ENCODE data around the gene FAM20C.

Gene FAM20C

GRCh38 chr7:270351-270983 lies 78.1 kb downstream of the FAM20C start:
- Histone ChIP-seq H3K9ac (ENCODE audit: low read length in 5 of 5) (no peak overlapping the region), H3K4me1 (ENCODE audit: control insufficient read depth in 5 of 5, insufficient read depth in 5 of 5, low read length in 5 of 5) (no peaks in the 10 kb centered on the region), H3K27me3 (ENCODE audit: control insufficient read depth in 5 of 5, insufficient read depth in 4 of 5, low read length in 5 of 5) (peaks cover 2 to 6% (median 2%) of the 10 kb centered on the region in 5 donors), H3K27ac (ENCODE audit: low read depth, low read length) (no peak overlapping the region), H3K4me3 (ENCODE audit: low read depth in 1 of 5, low read length in 5 of 5) (no peak overlapping the region), H3K9me3 (ENCODE audit: control insufficient read depth in 5 of 5, low read length in 5 of 5) (peaks cover 0 to 17% (median 12%) of the 10 kb centered on the region in 5 donors), H3K36me3 (ENCODE audit: control insufficient read depth in 5 of 5, insufficient read depth in 5 of 5, low read length in 5 of 5) (no peaks in the 10 kb centered on the region)

GRCh38 chr7:271266-272107 lies 79.1 kb downstream of the FAM20C start:
- Histone ChIP-seq H3K9ac (ENCODE audit: low read length in 5 of 5) (no peak overlapping the region), H3K27me3 (ENCODE audit: control insufficient read depth in 5 of 5, insufficient read depth in 4 of 5, low read length in 5 of 5) (peaks cover 2 to 6% (median 4%) of the 10 kb centered on the region in 5 donors), H3K27ac (ENCODE audit: low read depth, low read length) (no peak overlapping the region), H3K4me3 (ENCODE audit: low read depth in 1 of 5, low read length in 5 of 5) (no peak overlapping the region), H3K4me1 (ENCODE audit: control insufficient read depth in 5 of 5, insufficient read depth in 5 of 5, low read length in 5 of 5) (no peaks in the 10 kb centered on the region), H3K36me3 (ENCODE audit: control insufficient read depth in 5 of 5, insufficient read depth in 5 of 5, low read length in 5 of 5) (no peaks in the 10 kb centered on the region), H3K9me3 (ENCODE audit: control insufficient read depth in 5 of 5, low read length in 5 of 5) (peaks cover 0 to 17% (median 13%) of the 10 kb centered on the region in 5 donors)

GRCh38 chr7:272108-272615 lies 79.8 kb downstream of the FAM20C start:
- Histone ChIP-seq H3K4me3 (ENCODE audit: low read depth in 1 of 5, low read length in 5 of 5) (no peak overlapping the region), H3K36me3 (ENCODE audit: control insufficient read depth in 5 of 5, insufficient read depth in 5 of 5, low read length in 5 of 5) (no peaks in the 10 kb centered on the region), H3K27ac (ENCODE audit: low read depth, low read length) (no peak overlapping the region), H3K9ac (ENCODE audit: low read length in 5 of 5) (no peak overlapping the region), H3K4me1 (ENCODE audit: control insufficient read depth in 5 of 5, insufficient read depth in 5 of 5, low read length in 5 of 5) (no peaks in the 10 kb centered on the region), H3K9me3 (ENCODE audit: control insufficient read depth in 5 of 5, low read length in 5 of 5) (peaks cover 0 to 20% (median 13%) of the 10 kb centered on the region in 5 donors), H3K27me3 (ENCODE audit: control insufficient read depth in 5 of 5, insufficient read depth in 4 of 5, low read length in 5 of 5) (peaks cover 2 to 7% (median 4%) of the 10 kb centered on the region in 5 donors)

- H3K27ac ChIP-seq (ENCODE audit: low read depth, low read length) = no peak overlapping the region
- no peaks in the 10 kb centered on the region for H3K4me1 ChIP-seq (ENCODE audit: control insufficient read depth in 5 of 5, insufficient read depth in 5 of 5, low read length in 5 of 5)
- H3K9me3 ChIP-seq (ENCODE audit: control insufficient read depth in 5 of 5, low read length in 5 of 5) = peaks cover 0 to 20% (median 13%) of the 10 kb centered on the region in 5 donors
- H3K36me3 ChIP-seq (ENCODE audit: control insufficient read depth in 5 of 5, insufficient read depth in 5 of 5, low read length in 5 of 5) = no peaks in the 10 kb centered on the region
- peaks cover 2 to 7% (median 4%) of the 10 kb centered on the region in 5 donors for H3K27me3 ChIP-seq (ENCODE audit: control insufficient read depth in 5 of 5, insufficient read depth in 4 of 5, low read length in 5 of 5)
- no peak overlapping the region for H3K9ac ChIP-seq (ENCODE audit: low read length in 5 of 5)
- H3K4me3 ChIP-seq (ENCODE audit: low read depth in 1 of 5, low read length in 5 of 5) = no peak overlapping the region
These were observed 80.3 kb downstream of the FAM20C start for GRCh38 chr7:272631-273030.

- Histone ChIP-seq H3K9ac (ENCODE audit: low read length in 5 of 5) (no peak overlapping the region), H3K27me3 (ENCODE audit: control insufficient read depth in 5 of 5, insufficient read depth in 4 of 5, low read length in 5 of 5) (peaks cover 0 to 7% (median 4%) of the 10 kb centered on the region in 5 donors), H3K27ac (ENCODE audit: low read depth, low read length) (no peak overlapping the region), H3K36me3 (ENCODE audit: control insufficient read depth in 5 of 5, insufficient read depth in 5 of 5, low read length in 5 of 5) (no peaks in the 10 kb centered on the region), H3K4me3 (ENCODE audit: low read depth in 1 of 5, low read length in 5 of 5) (no peak overlapping the region), H3K4me1 (ENCODE audit: control insufficient read depth in 5 of 5, insufficient read depth in 5 of 5, low read length in 5 of 5) (no peaks in the 10 kb centered on the region), H3K9me3 (ENCODE audit: control insufficient read depth in 5 of 5, low read length in 5 of 5) (peaks cover 0 to 20% (median 13%) of the 10 kb centered on the region in 5 donors)
These were observed 81.0 kb downstream of the FAM20C start for GRCh38 chr7:273327-273726.

GRCh38 chr7:274266-274665 lies 81.9 kb downstream of the FAM20C start:
- no peak overlapping the region for H3K27ac ChIP-seq (ENCODE audit: low read depth, low read length)
- H3K9ac ChIP-seq (ENCODE audit: low read length in 5 of 5) = no peak overlapping the region
- H3K4me3 ChIP-seq (ENCODE audit: low read depth in 1 of 5, low read length in 5 of 5) = no peak overlapping the region
- peaks cover 0 to 6% (median 4%) of the 10 kb centered on the region in 5 donors for H3K27me3 ChIP-seq (ENCODE audit: control insufficient read depth in 5 of 5, insufficient read depth in 4 of 5, low read length in 5 of 5)
- peaks cover 0 to 20% (median 13%) of the 10 kb centered on the region in 5 donors for H3K9me3 ChIP-seq (ENCODE audit: control insufficient read depth in 5 of 5, low read length in 5 of 5)
- no peaks in the 10 kb centered on the region for H3K36me3 ChIP-seq (ENCODE audit: control insufficient read depth in 5 of 5, insufficient read depth in 5 of 5, low read length in 5 of 5)
- H3K4me1 ChIP-seq (ENCODE audit: control insufficient read depth in 5 of 5, insufficient read depth in 5 of 5, low read length in 5 of 5) = no peaks in the 10 kb centered on the region

GRCh38 chr7:276230-276835 lies 84.0 kb downstream of the FAM20C start:
- H3K36me3 ChIP-seq (ENCODE audit: control insufficient read depth in 5 of 5, insufficient read depth in 5 of 5, low read length in 5 of 5) = no peaks in the 10 kb centered on the region
- peaks cover 0 to 20% (median 13%) of the 10 kb centered on the region in 5 donors for H3K9me3 ChIP-seq (ENCODE audit: control insufficient read depth in 5 of 5, low read length in 5 of 5)
- no peaks in the 10 kb centered on the region for H3K4me1 ChIP-seq (ENCODE audit: control insufficient read depth in 5 of 5, insufficient read depth in 5 of 5, low read length in 5 of 5)
- no peak overlapping the region for H3K27ac ChIP-seq (ENCODE audit: low read depth, low read length)
- no peak overlapping the region for H3K9ac ChIP-seq (ENCODE audit: low read length in 5 of 5)
- no peak overlapping the region for H3K4me3 ChIP-seq (ENCODE audit: low read depth in 1 of 5, low read length in 5 of 5)
- H3K27me3 ChIP-seq (ENCODE audit: control insufficient read depth in 5 of 5, insufficient read depth in 4 of 5, low read length in 5 of 5) = peaks cover 3 to 15% (median 5%) of the 10 kb centered on the region in 5 donors

GRCh38 chr7:277228-277627 lies 84.9 kb downstream of the FAM20C start:
- no peak overlapping the region for H3K4me3 ChIP-seq (ENCODE audit: low read depth in 1 of 5, low read length in 5 of 5)
- H3K27me3 ChIP-seq (ENCODE audit: control insufficient read depth in 5 of 5, insufficient read depth in 4 of 5, low read length in 5 of 5) = peaks cover 3 to 15% (median 5%) of the 10 kb centered on the region in 5 donors
- no peak overlapping the region for H3K9ac ChIP-seq (ENCODE audit: low read length in 5 of 5)
- no peaks in the 10 kb centered on the region for H3K36me3 ChIP-seq (ENCODE audit: control insufficient read depth in 5 of 5, insufficient read depth in 5 of 5, low read length in 5 of 5)
- peaks cover 0 to 26% (median 13%) of the 10 kb centered on the region in 5 donors for H3K9me3 ChIP-seq (ENCODE audit: control insufficient read depth in 5 of 5, low read length in 5 of 5)
- H3K4me1 ChIP-seq (ENCODE audit: control insufficient read depth in 5 of 5, insufficient read depth in 5 of 5, low read length in 5 of 5) = no peaks in the 10 kb centered on the region
- H3K27ac ChIP-seq (ENCODE audit: low read depth, low read length) = no peak overlapping the region

GRCh38 chr7:278081-278480 lies 85.7 kb downstream of the FAM20C start:
- no peaks in the 10 kb centered on the region for H3K4me1 ChIP-seq (ENCODE audit: control insufficient read depth in 5 of 5, insufficient read depth in 5 of 5, low read length in 5 of 5)
- H3K9ac ChIP-seq (ENCODE audit: low read length in 5 of 5) = no peak overlapping the region
- H3K9me3 ChIP-seq (ENCODE audit: control insufficient read depth in 5 of 5, low read length in 5 of 5) = peaks cover 0 to 20% (median 5%) of the 10 kb centered on the region in 5 donors
- H3K27me3 ChIP-seq (ENCODE audit: control insufficient read depth in 5 of 5, insufficient read depth in 4 of 5, low read length in 5 of 5) = peaks cover 2 to 19% (median 3%) of the 10 kb centered on the region in 5 donors
- no peak overlapping the region for H3K4me3 ChIP-seq (ENCODE audit: low read depth in 1 of 5, low read length in 5 of 5)
- H3K27ac ChIP-seq (ENCODE audit: low read depth, low read length) = no peak overlapping the region
- no peaks in the 10 kb centered on the region for H3K36me3 ChIP-seq (ENCODE audit: control insufficient read depth in 5 of 5, insufficient read depth in 5 of 5, low read length in 5 of 5)
